8988T (cell line): ENCODE measurements around the gene NIPAL1.

Experiments
- DNase-seq: peaks from one replicate; pipeline ENCODE4 v3.0.0; 2011

Gene NIPAL1

GRCh38 chr4:48028696-48029095 lies 12.1 kb downstream of the NIPAL1 start:
- DNase-seq = no peak

DNA sequence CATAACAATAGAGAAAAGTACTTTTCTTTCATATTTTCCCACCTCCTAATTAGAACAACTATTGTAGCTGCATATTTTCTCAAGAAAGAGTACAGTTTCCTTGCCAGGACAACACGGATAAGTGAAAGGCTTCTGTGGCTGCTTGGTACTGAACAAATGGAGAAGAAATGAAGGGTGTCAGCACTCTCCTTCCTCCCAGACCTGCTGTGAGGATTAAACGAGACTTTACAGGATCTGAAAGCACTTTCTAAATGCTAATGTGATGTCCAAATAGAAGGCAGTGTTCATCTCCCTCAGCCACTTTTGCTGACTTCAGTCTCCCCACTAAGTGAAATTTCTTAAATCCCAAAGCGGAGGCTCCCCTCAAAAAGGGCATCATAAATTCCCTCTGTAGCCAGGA lies 13.9 kb downstream of the NIPAL1 start:
- DNase-seq = no peak

- DNase-seq = no peak
These were observed 15.4 kb downstream of the NIPAL1 start for GRCh38 chr4:48031802-48032525.

DNA sequence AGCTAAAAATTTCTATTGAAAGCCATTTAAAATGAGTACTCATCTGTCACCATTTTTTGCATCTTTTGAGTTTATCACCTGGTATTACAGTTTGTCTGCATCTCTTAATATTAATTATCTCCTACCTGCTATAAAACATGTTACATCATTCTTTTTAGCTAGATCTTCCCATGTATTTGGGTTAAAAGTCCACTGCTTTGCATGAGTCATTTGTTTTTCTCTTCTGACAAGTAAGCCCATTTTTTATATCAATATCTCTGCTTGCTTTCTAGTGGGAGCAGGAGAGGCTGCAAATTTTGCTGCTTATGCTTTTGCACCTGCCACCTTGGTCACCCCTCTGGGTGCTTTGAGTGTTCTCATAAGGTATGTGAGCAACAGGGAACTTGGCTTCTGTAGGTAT lies 16.1 kb downstream of the NIPAL1 start:
- no peak for DNase-seq

DNA sequence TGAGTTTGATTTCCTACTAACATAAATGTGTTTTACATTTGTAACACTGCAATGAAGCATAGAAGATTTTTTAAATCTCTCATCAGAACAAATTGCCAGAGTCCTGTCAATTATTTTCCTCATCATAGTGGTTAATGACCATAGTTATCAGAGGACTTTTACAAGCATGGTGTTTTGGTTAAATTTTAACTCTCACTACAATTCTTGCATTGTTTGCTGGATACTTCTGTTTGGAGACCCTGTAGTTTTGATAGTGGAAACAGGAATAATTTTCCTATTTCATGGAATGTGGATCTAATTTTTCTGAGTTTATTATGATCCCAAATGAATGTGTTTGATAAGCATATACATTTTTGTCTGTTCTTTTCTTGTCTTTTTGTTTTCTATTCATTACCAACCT lies 16.8 kb downstream of the NIPAL1 start:
- no peak for DNase-seq

DNA sequence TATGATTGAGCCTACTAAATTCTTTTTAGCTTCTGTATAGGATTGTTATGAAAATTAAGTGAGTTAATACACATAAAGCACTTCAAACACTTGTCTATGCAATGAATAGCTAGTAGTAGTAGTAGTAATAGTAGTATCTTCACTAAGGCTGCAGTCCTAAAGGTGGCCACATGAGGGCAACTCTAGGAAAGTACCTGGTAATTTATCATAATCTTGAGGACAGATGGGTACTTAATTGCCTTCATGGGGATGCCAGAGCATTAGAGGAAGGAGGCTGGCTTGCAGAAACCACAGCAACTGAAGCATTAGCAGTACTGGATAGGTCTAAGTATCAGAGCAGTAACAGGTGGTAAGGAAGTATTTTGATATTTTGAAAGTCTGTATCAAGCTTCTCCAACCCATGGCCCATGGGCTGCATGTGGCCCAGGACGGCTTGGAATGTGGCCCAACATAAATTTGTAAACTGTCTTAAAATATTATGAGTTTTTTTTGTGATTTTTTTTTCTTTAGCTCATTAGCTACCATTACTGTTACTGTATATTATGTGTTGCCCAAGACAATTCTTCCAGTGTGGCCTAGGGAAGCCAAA lies 17.3 kb downstream of the NIPAL1 start:
- no peak for DNase-seq

GRCh38 chr4:48035952-48036351 lies 19.4 kb downstream of the NIPAL1 start:
- no peak for DNase-seq

DNA sequence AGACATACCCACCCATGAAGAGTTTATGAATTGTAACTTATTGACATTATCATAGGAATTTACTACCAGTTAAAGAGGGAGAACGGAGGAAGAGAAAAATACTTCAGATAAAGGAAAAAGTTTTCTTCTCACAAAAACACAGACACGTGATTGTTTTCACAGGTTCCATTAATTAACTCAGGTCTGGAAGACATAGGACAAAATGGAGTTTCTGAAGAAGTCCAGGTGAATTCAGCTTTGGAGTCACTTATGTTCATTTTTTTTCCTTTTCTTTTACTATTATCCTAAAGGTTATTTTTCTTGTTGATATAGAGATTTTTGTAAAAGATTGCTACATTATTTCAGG lies 20.5 kb downstream of the NIPAL1 start:
- DNase-seq = no peak

- no peak for DNase-seq
These were observed 22.1 kb downstream of the NIPAL1 start for GRCh38 chr4:48038666-48039065.

DNA sequence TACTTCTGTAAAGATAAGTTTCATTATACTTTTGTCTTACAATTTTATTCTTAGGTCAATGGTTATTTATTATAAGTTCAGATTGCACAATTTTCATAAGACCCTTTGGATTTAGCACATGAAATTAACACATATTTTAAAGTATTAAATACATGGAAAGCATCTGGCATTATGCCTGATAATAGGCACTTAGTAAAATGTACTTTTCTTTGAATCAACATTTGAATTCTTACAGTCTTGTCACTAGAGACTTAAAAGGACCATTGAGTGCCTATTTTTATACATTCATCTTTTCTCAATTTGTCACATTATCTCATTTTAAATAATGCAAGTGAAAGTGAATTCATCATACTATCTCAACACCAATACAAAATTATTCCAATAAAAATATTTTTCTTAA lies 23.0 kb downstream of the NIPAL1 start:
- DNase-seq = no peak

DNA sequence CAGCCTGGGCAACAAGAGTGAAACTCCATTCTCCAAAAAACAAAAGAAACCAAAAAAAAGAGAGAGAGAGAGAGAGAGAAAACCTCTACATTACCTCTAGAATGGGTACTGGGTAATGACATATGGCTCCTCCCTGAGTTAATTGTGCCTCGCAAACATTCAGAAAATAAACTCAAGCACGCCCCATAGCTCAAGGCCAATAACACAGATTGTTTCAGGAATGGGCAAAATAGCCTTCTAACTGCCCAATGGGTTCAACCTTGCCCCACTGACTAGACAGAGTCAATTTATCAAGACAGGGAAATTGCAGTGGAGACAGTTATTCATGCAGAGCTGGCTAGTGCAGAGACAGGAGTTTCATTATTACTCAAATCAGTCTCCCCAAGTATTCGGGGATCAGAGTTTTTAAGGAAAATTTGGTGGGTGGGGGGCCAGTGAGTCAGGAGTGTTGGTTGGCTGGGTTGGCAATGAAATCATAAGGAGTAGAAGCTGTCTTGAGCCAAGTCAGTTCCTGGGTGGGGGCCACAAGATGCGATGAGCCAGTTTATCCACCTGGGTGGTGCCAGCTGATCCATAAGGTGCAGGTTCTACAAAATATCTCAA lies 25.1 kb downstream of the NIPAL1 start:
- DNase-seq = no peak

DNA sequence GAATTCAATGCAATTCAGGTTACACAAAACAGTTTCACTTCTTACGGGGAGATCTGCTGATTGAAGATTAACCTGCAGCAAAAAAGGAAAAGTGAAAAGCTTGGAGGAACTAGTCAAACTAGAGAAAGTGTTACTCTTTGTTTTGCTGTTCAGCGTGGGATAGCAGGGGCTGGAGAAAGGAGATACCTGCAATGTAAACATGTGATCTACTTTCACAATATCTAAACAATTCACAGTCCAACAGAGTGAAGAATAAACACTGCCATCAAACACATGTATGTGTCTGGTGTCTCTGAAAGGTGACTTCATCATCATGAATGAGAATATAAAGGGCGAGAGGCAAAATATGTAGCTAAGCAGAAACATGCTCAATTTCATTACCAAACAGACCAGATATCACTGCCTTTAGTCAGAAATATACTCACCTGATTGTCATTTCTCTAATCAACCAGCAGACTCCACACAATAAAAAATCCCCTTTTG lies 26.4 kb downstream of the NIPAL1 start:
- DNase-seq = no peak

- DNase-seq = no peak
These were observed 26.9 kb downstream of the NIPAL1 start for GRCh38 chr4:48043504-48043903.

- DNase-seq = no peak
These were observed 27.7 kb downstream of the NIPAL1 start for GRCh38 chr4:48044298-48044697.

GRCh38 chr4:48046059-48046458 lies 29.5 kb downstream of the NIPAL1 start:
- no peak for DNase-seq

GRCh38 chr4:48047421-48047844 lies 30.9 kb downstream of the NIPAL1 start:
- DNase-seq = no peak

GRCh38 chr4:48047896-48048295 lies 31.3 kb downstream of the NIPAL1 start:
- no peak for DNase-seq

GRCh38 chr4:48049483-48049882 lies 32.9 kb downstream of the NIPAL1 start:
- no peak for DNase-seq

- no peak for DNase-seq
These were observed 34.5 kb downstream of the NIPAL1 start for GRCh38 chr4:48051078-48051477.

DNA sequence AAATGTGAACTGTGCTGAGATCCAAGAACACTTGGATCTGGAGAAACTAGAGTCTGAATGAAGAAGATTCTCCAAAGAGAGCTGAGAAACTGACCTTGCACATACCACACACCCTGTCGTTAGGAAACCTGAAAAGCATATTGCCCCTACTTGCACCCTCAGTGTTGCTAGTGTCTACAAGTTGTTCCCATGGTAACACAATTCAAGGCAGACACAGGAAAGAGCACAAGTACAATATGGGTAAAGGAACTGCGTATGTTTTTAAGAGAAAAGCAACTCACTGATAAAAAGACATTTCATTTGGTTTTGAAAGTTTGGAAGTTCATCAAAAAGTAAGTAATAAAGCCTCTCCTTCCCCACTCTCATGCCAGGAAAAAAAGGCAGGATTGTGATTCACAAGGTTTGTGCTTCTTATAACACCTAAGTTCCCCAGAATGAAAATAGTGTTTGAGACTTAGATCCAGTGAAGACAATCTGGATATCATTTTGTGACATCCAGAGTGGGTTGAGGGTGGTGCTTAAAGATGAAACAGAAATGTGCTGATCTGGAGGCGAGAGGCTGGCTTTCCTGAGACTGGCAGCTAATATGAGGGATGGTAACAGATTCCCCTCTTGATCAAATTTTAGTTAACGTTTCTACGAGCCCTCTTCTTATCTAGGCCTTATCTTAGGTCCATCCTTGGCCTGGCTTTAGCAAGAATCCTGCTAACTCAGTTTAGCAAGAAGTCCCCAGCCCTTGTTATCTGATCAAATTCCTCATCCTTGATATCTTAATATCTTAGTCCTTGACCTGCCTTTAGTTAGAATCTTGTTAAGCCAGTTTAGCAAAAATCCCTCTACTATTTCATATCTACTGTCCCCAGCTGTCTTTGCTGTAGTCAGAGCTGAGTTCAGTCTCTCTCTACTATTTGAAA lies 42.3 kb downstream of the NIPAL1 start:
- DNase-seq = no peak

- DNase-seq = no peak
These were observed 47.8 kb downstream of the NIPAL1 start for GRCh38 chr4:48064349-48064748.

DNA sequence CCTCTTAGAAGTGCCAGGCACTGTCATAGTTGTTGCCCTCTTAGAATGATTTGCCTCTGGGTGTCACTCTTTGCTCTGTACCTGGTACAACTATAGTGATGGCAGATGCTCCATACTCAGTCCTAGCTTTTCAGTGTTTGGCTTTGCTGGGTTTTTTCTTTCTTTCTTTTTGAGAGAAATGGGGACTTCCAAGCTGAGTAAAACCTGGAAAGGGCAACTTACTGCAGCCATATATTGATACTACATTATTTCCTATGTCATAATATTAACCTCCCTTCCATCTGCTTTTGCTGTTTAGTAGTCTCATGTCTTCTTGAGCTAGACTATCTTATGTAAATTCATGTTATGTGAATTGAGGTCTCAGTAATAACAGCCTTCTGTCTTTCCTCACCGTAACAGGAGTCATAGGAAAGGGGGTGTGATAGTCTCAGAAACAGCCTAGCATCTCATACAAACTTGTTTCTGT lies 49.0 kb downstream of the NIPAL1 start:
- DNase-seq = no peak

- DNase-seq = no peak
These were observed 51.0 kb downstream of the NIPAL1 start for GRCh38 chr4:48067536-48067935.
